GM12872 (cell line): ENCODE results near the gene MRPS26.

Experiments used
- CTCF ChIP-seq: IDR thresholded peaks from 3 replicates; pipeline ENCODE4 v1.5.1; 2011; ENCODE audit warnings: low read depth, mild to moderate bottlenecking, low read length, moderate library complexity; ENCODE audit not compliant: insufficient read depth

MRPS26 gene

GRCh38 chr20:3045816-3046676, at the start of gene MRPS26:
MRPS26 (plus strand) TSS chr20:3046052; CDS start chr20:3046069, 17 bp downstream.
- TF ChIP-seq CTCF: no peak

- no peak for TF ChIP-seq CTCF
These were observed 47.1 kb upstream of the MRPS26 start for GRCh38 chr20:2998728-2999127.

DNA sequence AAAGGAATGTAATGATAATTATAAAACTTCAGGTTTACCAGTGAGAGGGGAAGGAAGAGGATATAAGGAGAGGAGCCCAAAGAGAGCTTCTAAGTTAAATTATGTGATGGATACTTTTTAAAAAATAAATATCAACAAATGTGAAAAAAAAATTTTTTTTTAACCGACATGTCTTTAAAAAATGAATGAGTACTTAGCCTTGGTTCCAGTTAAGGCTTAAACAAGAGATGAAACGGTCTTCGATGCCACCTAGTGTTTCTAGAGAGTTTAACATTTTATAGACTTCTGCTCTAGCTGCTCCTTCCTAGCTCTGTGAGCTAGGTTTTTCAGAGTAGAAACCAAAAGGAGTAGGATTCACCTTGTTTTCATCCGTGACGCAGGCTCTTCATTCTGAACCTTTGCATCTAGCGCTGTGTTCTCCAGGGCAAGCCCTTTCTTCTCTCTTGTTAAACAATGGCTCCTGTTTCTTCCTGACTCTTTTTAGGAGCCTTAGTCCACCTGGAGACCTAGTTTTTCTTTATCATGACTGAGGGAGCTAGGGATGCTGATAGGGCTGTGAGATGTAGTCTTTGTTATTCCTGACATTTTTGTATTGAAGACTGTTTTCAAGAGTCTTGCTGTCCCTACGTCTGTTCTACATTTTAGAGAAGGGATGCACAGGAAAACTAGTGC, 44.9 kb upstream of the MRPS26 start:
- TF ChIP-seq CTCF: peak; percentile 53; the same call in 1 of the 3 replicates

- TF ChIP-seq CTCF: no peak
These were observed 42.4 kb upstream of the MRPS26 start for GRCh38 chr20:3003416-3003815.

GRCh38 chr20:3010985-3011723, 34.7 kb upstream of the MRPS26 start:
- no peak for TF ChIP-seq CTCF

DNA sequence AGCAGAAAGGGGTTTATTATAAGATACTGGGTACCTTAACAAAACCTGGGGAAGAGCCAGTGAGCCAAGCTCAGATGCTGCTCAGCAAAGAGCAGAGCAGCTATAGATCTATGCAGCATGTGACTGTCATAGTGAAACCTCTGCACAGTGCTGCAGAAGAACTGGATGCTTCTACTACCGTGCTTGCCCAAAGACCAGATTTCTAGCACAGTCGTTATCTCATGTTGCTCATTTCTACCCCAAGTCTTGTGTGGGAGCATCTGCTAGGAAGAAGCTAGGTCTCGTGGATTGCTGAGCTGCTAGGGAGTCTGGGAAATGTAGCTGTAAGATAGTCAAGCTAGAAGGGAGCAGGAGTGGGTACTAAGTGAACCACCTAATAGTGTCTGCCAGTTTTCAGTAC, 34.1 kb upstream of the MRPS26 start:
- TF ChIP-seq CTCF: no peak

GRCh38 chr20:3013771-3014170, 32.1 kb upstream of the MRPS26 start:
- TF ChIP-seq CTCF: no peak
